Bronchial epithelial cell (primary cell): Measurements from ENCODE around the gene VPS45. TPM values are rescaled to one million over a fixed set of nuclear protein-coding genes. Genes with fewer than 3 reads are reported as not detected.
A peak's percentile ranks its signal among the peaks of the same experiment; 100 is the strongest.

Source experiments
- DNase-seq: peaks from one replicate; pipeline ENCODE4 v3.0.0-alpha.2; 2010; ENCODE audit warnings: low read depth
- FAIRE-seq: peaks from 2 replicates; lab custom pipeline; 2011; peaks lifted over from hg19 to GRCh38; lab: Jason Lieb, UNC
- H3K27me3 ChIP-seq: 2 replicates; pipeline ENCODE4 v1.5.1; 2011; ENCODE audit warnings: low read length; ENCODE audit not compliant: control insufficient read depth, insufficient read depth
- H3K36me3 ChIP-seq: 2 replicates; pipeline ENCODE4 v1.5.1; 2011; ENCODE audit warnings: low read length; ENCODE audit not compliant: control insufficient read depth, insufficient read depth
- H3K4me3 ChIP-seq: 2 replicates; pipeline ENCODE4 v1.5.1; 2011; ENCODE audit warnings: mild to moderate bottlenecking, low read depth, low read length, control low read depth
- total RNA-seq: library from RNA; depleted of rRNA; stranded (reverse); fragments of >200 nt; gene quantifications from 2 replicates; pipeline ENCODE4 v1.2.1, GENCODE V29; 2014
- TF ChIP-seq, protein P1 (sequence below): IDR thresholded peaks from 2 replicates; pipeline ENCODE4 v1.5.1; 2011; ENCODE audit warnings: mild to moderate bottlenecking, moderate library complexity, low read length, control low read depth, inconsistent platforms; ENCODE audit not compliant: insufficient read depth, severe bottlenecking

VPS45 gene
- total RNA-seq, 1 donor from 2014 or later, result 21.6 TPM

DNA sequence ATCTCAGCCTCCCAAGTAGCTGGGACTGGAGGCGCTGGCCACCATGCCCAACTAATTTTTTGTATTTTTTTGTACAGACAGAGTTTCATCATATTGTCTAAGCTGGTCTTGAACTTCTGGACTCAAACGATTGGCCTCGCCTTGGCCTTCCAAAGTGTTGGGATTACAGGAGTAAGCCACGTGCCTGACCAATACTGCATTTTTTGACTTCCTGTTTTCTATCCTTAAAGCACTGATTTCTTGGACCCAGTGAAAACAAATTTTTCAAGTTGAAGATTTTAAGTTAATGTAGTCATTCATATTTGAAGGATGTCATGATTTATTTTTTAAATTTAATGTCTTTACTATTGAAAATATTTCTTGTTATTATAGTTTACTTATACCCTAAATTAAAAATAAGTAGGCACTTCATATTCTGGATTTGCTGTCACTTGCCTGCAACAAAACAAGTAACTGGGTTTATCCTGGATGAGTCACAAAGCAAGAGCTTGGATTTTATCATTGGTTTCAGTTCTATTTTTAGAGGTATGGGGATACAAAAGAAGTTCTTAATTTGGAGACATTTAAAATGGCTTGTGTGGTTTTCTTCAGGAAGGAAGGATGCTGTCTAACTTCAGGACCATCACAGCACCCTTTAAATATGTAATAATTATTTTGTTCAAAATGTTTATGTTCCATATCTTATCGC is 2.2 kb upstream of the VPS45 start:
- DNase-seq, result peak; percentile 63
- TF ChIP-seq, protein P1, sequence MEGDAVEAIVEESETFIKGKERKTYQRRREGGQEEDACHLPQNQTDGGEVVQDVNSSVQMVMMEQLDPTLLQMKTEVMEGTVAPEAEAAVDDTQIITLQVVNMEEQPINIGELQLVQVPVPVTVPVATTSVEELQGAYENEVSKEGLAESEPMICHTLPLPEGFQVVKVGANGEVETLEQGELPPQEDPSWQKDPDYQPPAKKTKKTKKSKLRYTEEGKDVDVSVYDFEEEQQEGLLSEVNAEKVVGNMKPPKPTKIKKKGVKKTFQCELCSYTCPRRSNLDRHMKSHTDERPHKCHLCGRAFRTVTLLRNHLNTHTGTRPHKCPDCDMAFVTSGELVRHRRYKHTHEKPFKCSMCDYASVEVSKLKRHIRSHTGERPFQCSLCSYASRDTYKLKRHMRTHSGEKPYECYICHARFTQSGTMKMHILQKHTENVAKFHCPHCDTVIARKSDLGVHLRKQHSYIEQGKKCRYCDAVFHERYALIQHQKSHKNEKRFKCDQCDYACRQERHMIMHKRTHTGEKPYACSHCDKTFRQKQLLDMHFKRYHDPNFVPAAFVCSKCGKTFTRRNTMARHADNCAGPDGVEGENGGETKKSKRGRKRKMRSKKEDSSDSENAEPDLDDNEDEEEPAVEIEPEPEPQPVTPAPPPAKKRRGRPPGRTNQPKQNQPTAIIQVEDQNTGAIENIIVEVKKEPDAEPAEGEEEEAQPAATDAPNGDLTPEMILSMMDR, result no peak
- Histone ChIP-seq H3K27me3 (no peaks in the 10 kb centered on the region), H3K4me3 (no peak overlapping the region), H3K36me3 (peaks cover 3% of the 10 kb centered on the region)
- FAIRE-seq, result no peak

DNA sequence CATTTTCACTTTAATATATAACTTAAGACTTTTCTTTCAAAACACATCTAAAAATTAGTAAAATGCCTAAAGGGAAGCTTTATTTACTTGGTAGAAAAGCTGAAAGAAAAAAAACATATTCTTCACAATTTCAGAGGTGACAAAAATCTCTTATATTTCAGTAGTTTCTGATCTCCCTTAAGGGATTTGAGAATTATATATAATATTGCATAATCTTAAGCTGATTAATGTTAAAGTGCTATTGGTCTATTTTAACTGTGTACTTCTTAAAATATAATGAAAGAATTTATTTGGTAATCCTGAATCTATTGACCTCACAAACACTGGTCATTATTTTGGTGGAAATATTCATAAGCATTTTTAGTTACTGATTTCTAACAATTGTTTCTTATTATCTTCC is 1.2 kb upstream of the VPS45 start:
- Histone ChIP-seq H3K4me3 (peak overlapping the region; percentile 67), H3K36me3 (peaks cover 3% of the 10 kb centered on the region), H3K27me3 (no peaks in the 10 kb centered on the region)
- DNase-seq (no peak), FAIRE-seq (no peak)
- TF ChIP-seq, protein P1, result no peak

DNA sequence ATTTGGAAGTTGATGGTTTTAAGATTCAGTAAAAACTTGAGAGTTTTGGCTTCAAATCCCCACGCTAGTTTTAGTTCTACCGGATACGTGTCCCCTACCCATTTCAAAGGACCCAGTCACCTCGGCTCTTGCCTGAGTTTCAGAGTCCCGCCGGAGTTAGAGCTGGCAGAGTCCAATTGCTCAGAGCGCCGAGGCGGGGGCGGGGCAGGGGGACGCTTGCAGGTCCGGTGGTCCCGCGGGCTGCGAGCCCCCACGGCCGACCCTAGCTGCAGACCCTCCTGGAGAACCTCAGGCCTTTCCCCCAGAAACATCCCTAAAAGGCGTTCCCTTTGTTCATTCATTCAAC is 765 bp upstream of the VPS45 start:
- DNase-seq (no peak), FAIRE-seq (no peak)
- TF ChIP-seq, protein P1, result no peak
- H3K4me3 ChIP-seq, result peak overlapping the region; percentile 67
- H3K36me3 ChIP-seq, result peaks cover 3% of the 10 kb centered on the region
- no peaks in the 10 kb centered on the region for H3K27me3 ChIP-seq

DNA sequence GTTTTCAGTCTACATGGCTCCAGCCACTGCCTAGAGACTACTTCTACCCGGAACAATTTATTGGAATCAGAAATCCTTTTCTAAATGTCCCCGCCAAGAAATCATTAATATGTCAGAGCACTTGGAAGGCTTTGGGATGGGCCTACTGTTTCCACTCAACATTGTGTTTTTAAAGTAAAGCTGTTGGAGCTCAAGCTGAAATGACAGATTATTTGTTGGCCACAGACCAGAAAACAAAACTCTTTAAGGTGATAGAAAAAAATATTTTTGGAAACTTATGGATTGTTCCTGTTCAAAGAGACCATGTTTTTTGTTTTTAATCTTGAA is 496 bp downstream of the VPS45 start:
- Histone ChIP-seq H3K27me3 (no peaks in the 10 kb centered on the region), H3K4me3 (peak overlapping the region; percentile 67), H3K36me3 (peaks cover 3% of the 10 kb centered on the region)
- FAIRE-seq (no peak), DNase-seq (no peak)
- TF ChIP-seq, protein P1, result no peak

DNA sequence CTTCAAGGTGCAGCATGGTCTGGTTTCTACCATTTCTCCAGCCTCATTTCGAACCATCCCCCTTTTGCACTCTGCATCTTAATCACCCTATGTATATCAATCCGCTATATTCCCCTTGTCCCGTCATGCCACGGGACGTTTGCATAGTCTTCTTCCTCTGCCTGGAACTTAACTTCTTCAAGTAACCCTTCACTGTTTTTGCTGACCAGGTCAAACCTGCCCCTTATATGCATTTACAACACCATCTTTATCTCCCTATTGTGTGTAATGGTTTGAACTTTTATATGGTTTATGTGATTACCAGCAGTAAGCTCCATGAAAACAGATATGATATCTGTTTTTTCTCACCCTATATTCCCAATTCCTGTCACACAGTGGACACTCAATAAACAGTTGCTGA is 2.3 kb downstream of the VPS45 start:
- H3K27me3 ChIP-seq, result no peaks in the 10 kb centered on the region
- DNase-seq, result no peak
- FAIRE-seq, result no peak
- TF ChIP-seq, protein P1, result no peak
- H3K4me3 ChIP-seq, result no peak overlapping the region
- H3K36me3 ChIP-seq, result peaks cover 3% of the 10 kb centered on the region

DNA sequence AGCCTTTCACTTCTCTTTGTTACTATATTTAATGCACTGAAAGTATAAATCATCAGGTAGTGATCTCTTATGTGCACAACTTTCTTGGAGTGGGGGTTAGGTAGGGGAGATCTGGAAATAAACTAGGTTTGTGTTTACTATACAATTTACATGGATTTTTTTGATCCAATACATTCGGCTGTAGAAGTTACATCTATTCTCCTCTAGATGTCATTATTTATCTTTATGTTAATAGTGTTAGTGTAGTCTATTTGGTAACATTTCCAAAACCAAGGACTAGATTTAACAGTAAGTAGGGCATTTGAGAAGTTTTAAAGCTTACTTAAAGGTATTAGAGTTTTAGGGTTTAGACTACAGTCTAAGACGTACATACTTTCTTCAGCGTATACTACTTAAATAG is 5.4 kb downstream of the VPS45 start:
- Histone ChIP-seq H3K36me3 (peaks cover 3% of the 10 kb centered on the region), H3K27me3 (no peaks in the 10 kb centered on the region), H3K4me3 (no peak overlapping the region)
- peak; percentile 29 for DNase-seq
- TF ChIP-seq, protein P1, result no peak
- FAIRE-seq, result no peak
